K562 (cell line): ENCODE data around the gene ZNF613. TPM values are rescaled to one million over a fixed set of nuclear protein-coding genes. Genes with fewer than 3 reads are reported as not detected.

Experiments used
- CBX1 ChIP-seq: sonication (generic); IDR thresholded peaks from 2 replicates; pipeline ENCODE4 v1.6.1; 2016; ENCODE audit warnings: antibody characterized with exemption, low read depth, mild to moderate bottlenecking
- ELF1 ChIP-seq: fragments of 200-800 bp; sonication (Bioruptor generic); IDR thresholded peaks from 2 replicates; pipeline ENCODE4 v1.6.1; 2016; ENCODE audit warnings: missing genetic modification characterization, missing compliant biosample characterization
- FOXK2 ChIP-seq, 2 experiments: fragments of 450-650 bp; IDR thresholded peaks in 1 of 2; conservative IDR thresholded peaks in 1 of 2; 2 replicates each; pipeline ENCODE4 v1.6.1; 2016; ENCODE audit warnings: low read depth in 2 of 2, mild to moderate bottlenecking in 1 of 2
- HCFC1 ChIP-seq: IDR thresholded peaks from 2 replicates; pipeline ENCODE4 v1.6.1; 2012; ENCODE audit warnings: low read depth, low read length, improper control_type of control experiment
- LARP7 ChIP-seq: fragments of 450-650 bp; IDR thresholded peaks from 2 replicates; pipeline ENCODE4 v1.6.1; 2016
- MECOM ChIP-seq: fragments of 250-450 bp; sonication (Bioruptor Pico); IDR thresholded peaks from 2 replicates; pipeline ENCODE4 v1.8.0; 2022; ENCODE audit warnings: inconsistent platforms
- NFIX ChIP-seq: fragments of 250-450 bp; sonication (Bioruptor Pico); IDR thresholded peaks from 2 replicates; pipeline ENCODE4 v1.4.0; 2020; ENCODE audit warnings: low read depth, mild to moderate bottlenecking, moderate library complexity
- PHF20 ChIP-seq: fragments of 450-650 bp; IDR thresholded peaks from 2 replicates; pipeline ENCODE4 v1.6.1; 2018; ENCODE audit not compliant: partially characterized antibody
- POU5F1 ChIP-seq: fragments of 150-350 bp; IDR thresholded peaks from 2 replicates; pipeline ENCODE4 v1.6.1; 2014; ENCODE audit warnings: borderline replicate concordance, low read length, low read depth, mild to moderate bottlenecking; ENCODE audit not compliant: partially characterized antibody
- RB1 ChIP-seq: fragments of 450-650 bp; IDR thresholded peaks from 2 replicates; pipeline ENCODE4 v1.6.1; 2017; ENCODE audit warnings: low read depth, mild to moderate bottlenecking
- RBM17 ChIP-seq: fragments of 200-400 bp; formaldehyde crosslinking; IDR thresholded peaks from 2 replicates; pipeline ENCODE4 v1.6.1; 2017; ENCODE audit warnings: low read depth, mild to moderate bottlenecking, low read length, borderline replicate concordance
- SAP30 ChIP-seq: fragments of 200-600 bp; sonication (generic); IDR thresholded peaks from 2 replicates; pipeline ENCODE4 v1.6.1; 2012; ENCODE audit warnings: borderline replicate concordance, low read depth, mild to moderate bottlenecking, moderate library complexity, low read length, control low read depth, inconsistent platforms; ENCODE audit not compliant: insufficient read depth, poor library complexity, severe bottlenecking
- ZC3H11A ChIP-seq: IDR thresholded peaks from 2 replicates; pipeline ENCODE4 v1.6.1; 2012; ENCODE audit warnings: low read depth, low read length, improper control_type of control experiment
- ZNF140 ChIP-seq: fragments of 250-450 bp; sonication (Bioruptor Pico); IDR thresholded peaks from 2 replicates; pipeline ENCODE4 v1.8.0; 2021; ENCODE audit warnings: moderate library complexity, mild to moderate bottlenecking, inconsistent platforms
- polyA plus RNA-seq, 8 experiments: library from polyadenylated mRNA; depleted of rRNA in 4 of 8; stranded (reverse) in 5 of 8; unstranded in 3 of 8; fragments of >200 nt; fragmentation: Nextera tagmentation in 2 of 8; fragmentation: Illumina TruSeq in 1 of 8; extraction: Ambion mirVana in 2 of 8; extraction: Trizol in 1 of 8; gene quantifications; 2 replicates each; pipeline versions ENCODE4 v1.2.1 to v1.2.3, GENCODE V29; 2011 to 2014; ENCODE audit warnings: inconsistent platforms in 1 of 8, missing spikeins in 1 of 8
- total RNA-seq, 7 experiments: library from RNA; depleted of rRNA in 6 of 7; stranded (reverse); fragments of >200 nt in 6 of 7; fragmentation: Illumina TruSeq in 2 of 7; extraction: Trizol in 2 of 7; gene quantifications; 2 replicates each; pipeline versions ENCODE4 v1.2.1 to v1.2.3, GENCODE V29; 2011 to 2021; ENCODE audit warnings: low replicate concordance in 1 of 7
- TF ChIP-seq, protein P1 (sequence below): fragments of 450-650 bp; IDR thresholded peaks from 2 replicates; pipeline ENCODE4 v1.6.1; 2016; ENCODE audit warnings: missing biosample characterization, missing genetic modification characterization
- TF ChIP-seq, protein P2 (sequence below): fragments of 450-650 bp; IDR thresholded peaks from 2 replicates; pipeline ENCODE4 v1.6.1; 2017; ENCODE audit warnings: antibody characterized with exemption, mild to moderate bottlenecking
- TF ChIP-seq, protein P3 (sequence below), 2 experiments: IDR thresholded peaks; 2 replicates each; pipeline ENCODE4 v1.6.1; 2011; ENCODE audit warnings: borderline replicate concordance in 1 of 2, control low read depth in 1 of 2, low read depth in 1 of 2, low read length in 1 of 2, mild to moderate bottlenecking in 1 of 2, mixed read lengths in 1 of 2, moderate library complexity in 1 of 2; ENCODE audit not compliant: insufficient read depth in 1 of 2, insufficient read length in 1 of 2, poor library complexity in 1 of 2, severe bottlenecking in 1 of 2; ENCODE audit errors: extremely low read depth in 1 of 2
- TF ChIP-seq, protein P4 (sequence below): sonication (generic); formaldehyde crosslinking; IDR thresholded peaks from 2 replicates; pipeline ENCODE4 v1.8.0; 2022; ENCODE audit warnings: mild to moderate bottlenecking, missing genetic modification reagents
- TF ChIP-seq, protein P5 (sequence below): fragments of 250-450 bp; sonication (Bioruptor Pico); IDR thresholded peaks from 2 replicates; pipeline ENCODE4 v1.8.0; 2022; ENCODE audit warnings: moderate library complexity, mild to moderate bottlenecking, inconsistent platforms

The ZNF613 gene
- total and polyA plus RNA-seq, 9 of the 15 experiments (the other 6 are each of a cell fraction or from before 2014, with no cell fraction given) = 2.1 to 4.5 (median 2.7) TPM

DNA sequence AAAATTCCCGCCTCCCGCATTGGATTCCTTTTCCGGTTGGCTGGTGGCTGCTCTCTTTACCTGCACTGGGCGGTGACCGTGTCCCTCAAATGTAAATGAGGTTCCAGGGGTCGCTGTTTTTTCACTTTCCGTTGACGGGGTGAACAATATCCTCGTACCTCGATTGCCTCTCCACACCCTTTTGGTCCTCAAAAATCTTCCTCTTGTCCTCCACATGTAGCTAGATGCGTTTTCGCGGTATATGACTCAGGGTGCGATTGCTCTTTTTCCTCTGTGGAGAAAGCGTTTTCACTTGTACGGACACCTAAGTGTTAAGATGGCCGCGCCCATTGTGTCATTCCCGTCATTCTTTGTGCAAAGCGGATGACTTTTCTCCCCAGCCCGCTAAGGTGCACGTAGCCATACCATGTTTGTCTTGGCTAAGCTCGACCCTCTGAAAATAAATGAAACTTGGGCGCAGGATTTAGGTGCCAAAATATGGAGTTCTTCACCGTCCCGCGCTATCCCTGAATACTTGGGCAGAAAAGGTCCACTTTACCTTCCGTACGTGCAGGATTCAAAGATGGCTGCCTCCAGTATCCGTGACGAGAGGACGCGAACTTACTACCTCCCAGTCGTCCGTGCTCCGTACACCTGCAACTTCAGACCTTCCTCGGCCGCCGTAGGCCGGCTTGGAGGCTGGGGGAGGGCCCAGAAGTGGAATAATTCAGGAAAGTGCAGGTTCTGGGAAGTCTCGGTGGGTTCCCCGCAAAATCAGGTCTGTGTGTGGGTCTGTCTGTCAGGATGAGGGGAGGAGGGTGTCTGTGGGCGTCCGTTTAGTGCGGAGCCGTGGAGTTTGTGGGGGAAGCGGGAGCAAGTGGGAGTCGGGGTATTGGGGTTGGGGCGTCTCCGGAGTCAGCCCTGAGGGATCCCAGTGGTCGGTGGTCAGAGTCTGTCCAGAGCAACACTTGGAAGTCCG is at the start of gene ZNF613 (continued):
- no peak for TF ChIP-seq FOXK2 (conservative IDR thresholded peaks at IDR 0.05 in 1 of 2, IDR thresholded peaks at IDR 0.05 in 1 of 2; ENCODE audit: low read depth in 2 of 2)
- TF ChIP-seq, protein P1, sequence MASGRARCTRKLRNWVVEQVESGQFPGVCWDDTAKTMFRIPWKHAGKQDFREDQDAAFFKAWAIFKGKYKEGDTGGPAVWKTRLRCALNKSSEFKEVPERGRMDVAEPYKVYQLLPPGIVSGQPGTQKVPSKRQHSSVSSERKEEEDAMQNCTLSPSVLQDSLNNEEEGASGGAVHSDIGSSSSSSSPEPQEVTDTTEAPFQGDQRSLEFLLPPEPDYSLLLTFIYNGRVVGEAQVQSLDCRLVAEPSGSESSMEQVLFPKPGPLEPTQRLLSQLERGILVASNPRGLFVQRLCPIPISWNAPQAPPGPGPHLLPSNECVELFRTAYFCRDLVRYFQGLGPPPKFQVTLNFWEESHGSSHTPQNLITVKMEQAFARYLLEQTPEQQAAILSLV (tag) = no peak
- TF ChIP-seq LARP7 = no peak
- TF ChIP-seq RB1 = peak; percentile 19; the same call in 1 of the 2 replicates
- TF ChIP-seq, protein P2, sequence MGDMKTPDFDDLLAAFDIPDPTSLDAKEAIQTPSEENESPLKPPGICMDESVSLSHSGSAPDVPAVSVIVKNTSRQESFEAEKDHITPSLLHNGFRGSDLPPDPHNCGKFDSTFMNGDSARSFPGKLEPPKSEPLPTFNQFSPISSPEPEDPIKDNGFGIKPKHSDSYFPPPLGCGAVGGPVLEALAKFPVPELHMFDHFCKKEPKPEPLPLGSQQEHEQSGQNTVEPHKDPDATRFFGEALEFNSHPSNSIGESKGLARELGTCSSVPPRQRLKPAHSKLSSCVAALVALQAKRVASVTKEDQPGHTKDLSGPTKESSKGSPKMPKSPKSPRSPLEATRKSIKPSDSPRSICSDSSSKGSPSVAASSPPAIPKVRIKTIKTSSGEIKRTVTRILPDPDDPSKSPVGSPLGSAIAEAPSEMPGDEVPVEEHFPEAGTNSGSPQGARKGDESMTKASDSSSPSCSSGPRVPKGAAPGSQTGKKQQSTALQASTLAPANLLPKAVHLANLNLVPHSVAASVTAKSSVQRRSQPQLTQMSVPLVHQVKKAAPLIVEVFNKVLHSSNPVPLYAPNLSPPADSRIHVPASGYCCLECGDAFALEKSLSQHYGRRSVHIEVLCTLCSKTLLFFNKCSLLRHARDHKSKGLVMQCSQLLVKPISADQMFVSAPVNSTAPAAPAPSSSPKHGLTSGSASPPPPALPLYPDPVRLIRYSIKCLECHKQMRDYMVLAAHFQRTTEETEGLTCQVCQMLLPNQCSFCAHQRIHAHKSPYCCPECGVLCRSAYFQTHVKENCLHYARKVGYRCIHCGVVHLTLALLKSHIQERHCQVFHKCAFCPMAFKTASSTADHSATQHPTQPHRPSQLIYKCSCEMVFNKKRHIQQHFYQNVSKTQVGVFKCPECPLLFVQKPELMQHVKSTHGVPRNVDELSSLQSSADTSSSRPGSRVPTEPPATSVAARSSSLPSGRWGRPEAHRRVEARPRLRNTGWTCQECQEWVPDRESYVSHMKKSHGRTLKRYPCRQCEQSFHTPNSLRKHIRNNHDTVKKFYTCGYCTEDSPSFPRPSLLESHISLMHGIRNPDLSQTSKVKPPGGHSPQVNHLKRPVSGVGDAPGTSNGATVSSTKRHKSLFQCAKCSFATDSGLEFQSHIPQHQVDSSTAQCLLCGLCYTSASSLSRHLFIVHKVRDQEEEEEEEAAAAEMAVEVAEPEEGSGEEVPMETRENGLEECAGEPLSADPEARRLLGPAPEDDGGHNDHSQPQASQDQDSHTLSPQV = no peak
- no peak for TF ChIP-seq MECOM (CRISPR knock-in tag)
- no peak for TF ChIP-seq NFIX (CRISPR knock-in tag)
- TF ChIP-seq, protein P3, sequence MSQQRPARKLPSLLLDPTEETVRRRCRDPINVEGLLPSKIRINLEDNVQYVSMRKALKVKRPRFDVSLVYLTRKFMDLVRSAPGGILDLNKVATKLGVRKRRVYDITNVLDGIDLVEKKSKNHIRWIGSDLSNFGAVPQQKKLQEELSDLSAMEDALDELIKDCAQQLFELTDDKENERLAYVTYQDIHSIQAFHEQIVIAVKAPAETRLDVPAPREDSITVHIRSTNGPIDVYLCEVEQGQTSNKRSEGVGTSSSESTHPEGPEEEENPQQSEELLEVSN (IDR thresholded peaks at IDR 0.05; ENCODE audit: borderline replicate concordance in 1 of 2, extremely low read depth in 1 of 2, insufficient read depth in 1 of 2, insufficient read length in 1 of 2, low read depth in 1 of 2, low read length in 1 of 2, poor library complexity in 1 of 2, severe bottlenecking in 1 of 2) = peak; percentile 64 to 81
- TF ChIP-seq, protein P4, sequence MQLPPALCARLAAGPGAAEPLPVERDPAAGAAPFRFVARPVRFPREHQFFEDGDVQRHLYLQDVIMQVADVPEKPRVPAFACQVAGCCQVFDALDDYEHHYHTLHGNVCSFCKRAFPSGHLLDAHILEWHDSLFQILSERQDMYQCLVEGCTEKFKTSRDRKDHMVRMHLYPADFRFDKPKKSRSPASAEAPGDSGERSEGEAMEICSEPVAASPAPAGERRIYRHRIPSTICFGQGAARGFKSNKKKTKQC (CRISPR knock-in tag) = 0 out of 2 replicates have a peak, but pooled peaks have one; percentile 61
- TF ChIP-seq PHF20 = peak; percentile 80
- TF ChIP-seq, protein P5, sequence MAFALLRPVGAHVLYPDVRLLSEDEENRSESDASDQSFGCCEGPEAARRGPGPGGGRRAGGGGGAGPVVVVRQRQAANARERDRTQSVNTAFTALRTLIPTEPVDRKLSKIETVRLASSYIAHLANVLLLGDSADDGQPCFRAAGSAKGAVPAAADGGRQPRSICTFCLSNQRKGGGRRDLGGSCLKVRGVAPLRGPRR (CRISPR knock-in tag) = no peak
- no peak for TF ChIP-seq ZNF140 (CRISPR knock-in tag)
- TF ChIP-seq ELF1 (tag) = peak; percentile 68; the same call in 1 of the 2 replicates
- no peak for TF ChIP-seq RBM17
- TF ChIP-seq HCFC1 = peak; percentile 81
- no peak for TF ChIP-seq ZC3H11A
- peak; percentile 95 for TF ChIP-seq POU5F1
- TF ChIP-seq SAP30 = no peak
- peak; percentile 77 for TF ChIP-seq CBX1
